GM06990 (cell line): Measurements from ENCODE around the gene DMRTC2.

ENCODE experiments used
- DNase-seq: peaks from one replicate; pipeline ENCODE4 v3.0.0-alpha.2; 2011; ENCODE audit not compliant: insufficient read length; ENCODE audit errors: extremely low read depth
- H3K27me3 ChIP-seq: replicated peaks from 2 replicates; pipeline ENCODE4 v1.6.0; 2011; ENCODE audit warnings: low read length; ENCODE audit not compliant: control insufficient read depth, insufficient read depth
- H3K36me3 ChIP-seq: 2 replicates; pipeline ENCODE4 v1.5.1; 2011; ENCODE audit warnings: low read length; ENCODE audit not compliant: control insufficient read depth, insufficient read depth
- H3K4me3 ChIP-seq: replicated peaks from 2 replicates; pipeline ENCODE4 v1.5.1; 2011; ENCODE audit warnings: low read depth, mild to moderate bottlenecking, control low read depth, low read length
- CTCF ChIP-seq: IDR thresholded peaks from 2 replicates; pipeline ENCODE4 v1.5.1; 2011; ENCODE audit warnings: low read length, control low read depth, mild to moderate bottlenecking, inconsistent platforms; ENCODE audit not compliant: insufficient read depth, poor library complexity, severe bottlenecking

Gene DMRTC2

GRCh38 chr19:41864374-41864773 is 19.5 kb downstream of the DMRTC2 start:
- no peaks in the 10 kb centered on the region for H3K27me3 ChIP-seq
- peaks cover 55% of the 10 kb centered on the region for H3K36me3 ChIP-seq
- TF ChIP-seq CTCF, result no peak
- no peak for DNase-seq
- peak overlapping the region; percentile 41 for H3K4me3 ChIP-seq

GRCh38 chr19:41866284-41866683 is 21.4 kb downstream of the DMRTC2 start:
- Histone ChIP-seq H3K36me3 (peaks cover 65% of the 10 kb centered on the region), H3K4me3 (peak overlapping the region; percentile 23), H3K27me3 (no peaks in the 10 kb centered on the region)
- no peak for DNase-seq
- no peak for TF ChIP-seq CTCF

GRCh38 chr19:41868120-41868988 is 23.5 kb downstream of the DMRTC2 start:
- no peak for TF ChIP-seq CTCF
- Histone ChIP-seq H3K4me3 (no peak overlapping the region), H3K36me3 (peaks cover 54% of the 10 kb centered on the region), H3K27me3 (no peaks in the 10 kb centered on the region)
- DNase-seq, result no peak

- H3K36me3 ChIP-seq, result peaks cover 50% of the 10 kb centered on the region
- no peak for DNase-seq
- H3K4me3 ChIP-seq, result no peak overlapping the region
- TF ChIP-seq CTCF, result no peak
- H3K27me3 ChIP-seq, result no peaks in the 10 kb centered on the region
Measured at GRCh38 chr19:41868989-41869300, 24.1 kb downstream of the DMRTC2 start.

GRCh38 chr19:41869374-41869955 is 24.6 kb downstream of the DMRTC2 start:
- no peak for TF ChIP-seq CTCF
- Histone ChIP-seq H3K36me3 (peaks cover 45% of the 10 kb centered on the region), H3K27me3 (no peaks in the 10 kb centered on the region), H3K4me3 (no peak overlapping the region)
- no peak for DNase-seq
